GM21528 (cell line): ENCODE results near the gene SPSB3.
"Not testable (repeated sequence)": the region's sequence is repeated elsewhere in the genome, so short reads cannot be mapped to it uniquely, and the experiment has no call there.

ENCODE experiments used
- ATAC-seq: cut with Tn5 transposase; IDR thresholded peaks from one replicate; pipeline ENCODE4 v1.9.1; 2021; ENCODE audit warnings: mild to moderate bottlenecking, moderate library complexity; ENCODE audit not compliant: unreplicated experiment, low FRiP score

Gene SPSB3

DNA sequence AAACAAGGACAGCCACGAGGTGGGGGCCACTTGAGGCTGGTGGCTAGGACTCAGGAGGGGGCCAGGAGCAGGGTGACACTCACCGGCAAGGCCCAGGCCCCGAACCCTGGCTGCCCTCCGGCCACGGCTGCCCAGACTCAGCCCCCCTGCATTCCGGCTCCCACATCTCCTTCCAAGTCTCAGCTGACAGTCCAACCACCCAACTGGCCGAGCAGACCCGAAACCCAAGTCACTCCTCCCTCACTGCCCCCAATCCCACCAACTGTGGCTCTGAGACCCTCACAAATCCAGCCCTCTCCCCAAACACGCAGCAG lies 34.9 kb upstream of the SPSB3 start:
- no peak for ATAC-seq

GRCh38 chr16:1816396-1817275 lies 34.3 kb upstream of the SPSB3 start:
- no peak for ATAC-seq

DNA sequence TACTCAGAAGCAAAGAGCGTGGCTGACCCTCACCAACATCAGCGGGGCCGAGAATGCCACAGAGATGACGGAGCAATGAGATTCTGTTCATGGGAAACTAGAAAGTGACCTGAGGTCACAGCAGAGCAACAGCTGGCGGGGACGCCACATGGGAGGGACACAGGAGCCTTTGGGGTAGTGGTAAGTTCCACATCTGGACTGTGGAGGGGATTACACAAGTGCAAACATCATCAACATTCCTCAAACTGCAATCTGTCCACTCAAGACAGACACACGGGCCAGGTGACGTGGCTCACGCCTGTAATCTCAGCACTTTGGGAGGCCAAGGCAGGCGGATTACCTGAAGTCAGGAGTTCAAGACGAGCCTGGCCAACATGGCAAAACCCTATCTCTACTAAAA lies 33.1 kb upstream of the SPSB3 start:
- ATAC-seq, result no peak

- no peak for ATAC-seq
Measured at GRCh38 chr16:1812732-1813163, 30.4 kb upstream of the SPSB3 start.

DNA sequence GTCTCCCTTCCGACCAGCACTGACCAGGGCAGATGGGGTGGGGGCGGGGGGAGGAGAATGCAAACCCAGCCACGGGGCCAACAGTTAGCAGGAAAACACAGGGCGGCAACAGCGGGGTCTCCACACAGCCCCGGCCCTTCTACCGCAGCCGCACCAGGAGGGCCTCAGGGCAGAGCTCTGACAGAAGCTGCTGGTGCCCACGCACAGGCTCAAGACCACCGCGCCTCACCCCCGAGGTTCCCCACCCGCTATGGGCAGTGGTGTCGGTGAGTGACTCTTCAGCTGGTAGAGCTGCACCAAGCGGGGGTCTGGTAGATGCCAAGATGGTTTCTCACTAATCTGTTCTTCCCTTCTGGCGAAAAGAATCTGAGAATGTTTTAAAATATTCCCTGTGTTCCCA lies 28.2 kb upstream of the SPSB3 start:
- ATAC-seq, result no peak

DNA sequence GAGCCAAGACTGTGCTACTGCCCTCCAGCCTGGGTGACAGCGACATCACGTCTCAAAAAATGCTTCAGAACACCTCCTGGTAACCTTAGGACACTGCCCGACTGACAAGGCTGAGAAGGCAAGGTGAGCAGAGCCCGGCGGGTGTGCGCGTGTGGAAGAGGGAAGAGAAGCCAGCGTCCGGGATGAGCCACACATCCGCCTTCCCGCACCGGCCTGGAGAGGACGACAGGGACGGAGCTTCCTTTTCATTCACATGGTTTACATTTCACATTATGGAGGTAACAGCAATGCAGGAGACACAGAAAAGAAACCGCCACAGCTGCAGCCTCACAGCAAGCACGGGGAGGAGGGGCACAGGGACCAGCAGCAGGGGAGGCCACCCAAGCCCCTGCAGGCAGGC lies 27.7 kb upstream of the SPSB3 start:
- no peak for ATAC-seq

DNA sequence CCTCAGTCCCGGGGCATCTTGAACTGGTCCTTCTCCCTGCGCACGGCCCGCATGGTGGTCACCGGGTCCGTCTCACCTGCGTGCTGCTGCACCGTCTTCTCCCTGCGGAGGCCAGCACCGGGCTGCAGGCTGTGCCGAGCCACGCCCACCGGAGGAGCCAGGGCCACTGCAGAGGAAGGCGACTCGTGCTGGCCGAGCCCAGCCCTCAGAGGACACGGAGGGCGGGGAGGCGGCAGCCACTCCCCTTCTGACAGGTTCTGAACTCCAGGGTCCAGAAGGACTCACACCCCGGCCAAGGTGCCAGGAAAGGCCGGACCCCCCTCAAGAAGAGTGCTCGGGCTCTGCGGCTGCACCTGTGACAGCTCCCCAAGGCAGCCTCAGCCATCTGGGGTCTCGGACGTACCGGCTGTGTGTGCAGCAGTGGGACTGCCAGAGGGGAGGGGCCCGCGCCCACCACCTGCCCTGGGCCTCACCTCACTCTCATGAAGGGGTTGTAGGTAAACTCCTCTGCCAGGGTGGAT lies 27.0 kb upstream of the SPSB3 start:
- ATAC-seq, result no peak

- ATAC-seq, result no peak
Measured at GRCh38 chr16:1808691-1809090, 26.3 kb upstream of the SPSB3 start.

- no peak for ATAC-seq
Measured at GRCh38 chr16:1807626-1808025, 25.3 kb upstream of the SPSB3 start.

DNA sequence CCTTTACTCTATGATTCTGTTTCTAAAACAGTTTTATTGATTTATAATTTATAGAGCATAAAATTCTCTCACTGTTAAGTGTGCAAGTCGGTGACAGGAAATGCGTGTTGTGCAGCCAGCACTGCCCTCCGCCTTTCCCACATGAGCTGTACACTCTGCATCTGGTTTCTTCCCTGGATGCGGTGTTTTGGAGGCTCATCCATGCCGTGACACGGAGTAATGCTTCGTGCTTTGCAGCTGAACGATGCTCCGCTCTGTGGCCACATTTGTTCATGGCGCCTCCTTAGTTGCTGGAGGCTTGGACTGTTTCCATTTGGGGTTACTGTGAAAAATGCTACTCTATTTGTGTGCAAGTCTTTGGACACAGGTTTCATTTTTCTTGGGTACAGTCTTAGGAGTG lies 18.3 kb upstream of the SPSB3 start:
- ATAC-seq, result no peak

- not testable (repeated sequence) for ATAC-seq
Measured at GRCh38 chr16:1799263-1799662, 16.9 kb upstream of the SPSB3 start.

GRCh38 chr16:1794908-1795666 lies 12.7 kb upstream of the SPSB3 start:
- ATAC-seq, result no peak

GRCh38 chr16:1794221-1794871 lies 12.0 kb upstream of the SPSB3 start:
- ATAC-seq, result no peak

GRCh38 chr16:1793578-1794220 lies 11.3 kb upstream of the SPSB3 start, which contains the start of gene IGFALS:
IGFALS (minus strand) TSS chr16:1793705; CDS start chr16:1793652, 53 bp downstream.
- no peak for ATAC-seq

DNA sequence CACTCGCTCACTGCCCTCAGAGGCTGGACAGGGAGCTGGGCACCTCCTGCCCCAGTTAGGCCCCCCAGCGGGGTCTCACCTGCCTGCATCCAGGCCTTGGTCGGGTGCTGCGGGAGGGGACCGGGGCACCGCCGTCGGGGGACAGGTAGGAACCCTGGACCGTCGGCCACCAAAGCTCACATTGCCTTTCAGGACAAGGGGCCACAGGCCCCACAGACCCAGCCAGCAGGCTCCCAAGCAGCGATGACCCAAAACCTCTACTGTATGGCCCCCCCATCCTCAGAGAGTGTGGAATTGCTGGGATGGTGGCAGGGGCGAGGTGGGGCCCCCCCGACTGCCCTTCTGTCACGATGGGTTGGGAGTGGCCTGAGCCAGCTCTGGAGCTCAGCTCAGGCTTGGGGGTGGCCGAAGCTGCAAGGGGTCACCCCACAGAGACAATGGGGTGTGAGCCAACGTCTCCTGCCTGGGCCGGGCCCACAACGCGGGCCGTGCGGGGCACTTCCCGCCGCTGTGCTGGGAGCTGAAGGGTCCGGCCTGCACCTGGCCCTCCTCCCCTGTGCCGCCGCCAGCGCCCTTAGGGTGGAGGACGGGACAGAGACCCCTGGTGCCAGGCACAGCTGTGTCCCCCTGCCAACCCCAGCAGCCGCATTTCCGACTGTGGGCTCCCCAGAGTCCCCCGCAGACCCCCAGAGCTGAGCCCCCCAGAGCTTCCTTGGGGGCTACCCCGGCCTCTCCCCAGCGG lies 10.6 kb upstream of the SPSB3 start:
- ATAC-seq, result no peak

DNA sequence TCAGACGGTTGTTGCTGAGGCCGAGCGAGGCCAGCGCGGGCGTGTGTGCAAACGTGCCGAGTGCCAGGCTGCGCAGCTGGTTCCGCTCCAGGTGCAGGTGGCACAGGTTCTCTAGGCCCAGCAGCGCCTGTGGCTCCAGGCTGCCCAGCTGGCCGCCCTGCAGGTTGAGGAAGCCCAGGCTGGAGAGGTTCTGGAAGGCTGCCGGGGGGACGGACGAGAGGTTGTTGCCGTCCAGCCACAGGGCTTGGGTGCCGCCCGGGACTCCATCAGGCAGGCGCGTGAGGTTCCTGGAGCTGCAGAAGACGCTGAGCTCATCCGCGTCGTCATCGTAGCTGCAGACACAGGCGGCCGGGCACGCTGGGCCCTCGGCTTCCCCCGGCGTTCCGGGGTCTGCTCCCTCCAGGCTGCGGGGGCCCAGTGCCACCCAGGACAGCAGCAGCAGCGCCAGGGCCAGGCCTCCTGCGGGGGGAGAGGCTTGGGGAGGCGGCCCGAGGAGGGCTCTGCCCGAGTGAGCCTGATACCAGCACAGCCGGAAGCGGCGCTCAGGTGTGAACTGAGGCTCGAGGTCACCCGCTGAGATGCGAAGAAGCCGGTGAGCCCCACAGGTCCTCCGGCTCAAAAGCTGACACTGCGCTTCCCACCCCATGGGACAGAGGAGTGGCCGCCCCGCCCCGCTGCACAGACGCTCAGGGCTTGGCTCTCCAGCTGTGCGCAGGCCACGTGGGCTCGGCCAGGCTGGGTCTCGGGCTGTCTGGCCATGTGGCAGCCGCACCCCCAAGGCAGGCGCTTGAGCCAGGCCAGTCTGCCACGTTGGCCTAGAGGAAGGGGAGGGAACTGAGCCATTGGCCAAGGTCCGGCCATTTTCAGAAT lies 9.8 kb upstream of the SPSB3 start:
- ATAC-seq, result no peak

DNA sequence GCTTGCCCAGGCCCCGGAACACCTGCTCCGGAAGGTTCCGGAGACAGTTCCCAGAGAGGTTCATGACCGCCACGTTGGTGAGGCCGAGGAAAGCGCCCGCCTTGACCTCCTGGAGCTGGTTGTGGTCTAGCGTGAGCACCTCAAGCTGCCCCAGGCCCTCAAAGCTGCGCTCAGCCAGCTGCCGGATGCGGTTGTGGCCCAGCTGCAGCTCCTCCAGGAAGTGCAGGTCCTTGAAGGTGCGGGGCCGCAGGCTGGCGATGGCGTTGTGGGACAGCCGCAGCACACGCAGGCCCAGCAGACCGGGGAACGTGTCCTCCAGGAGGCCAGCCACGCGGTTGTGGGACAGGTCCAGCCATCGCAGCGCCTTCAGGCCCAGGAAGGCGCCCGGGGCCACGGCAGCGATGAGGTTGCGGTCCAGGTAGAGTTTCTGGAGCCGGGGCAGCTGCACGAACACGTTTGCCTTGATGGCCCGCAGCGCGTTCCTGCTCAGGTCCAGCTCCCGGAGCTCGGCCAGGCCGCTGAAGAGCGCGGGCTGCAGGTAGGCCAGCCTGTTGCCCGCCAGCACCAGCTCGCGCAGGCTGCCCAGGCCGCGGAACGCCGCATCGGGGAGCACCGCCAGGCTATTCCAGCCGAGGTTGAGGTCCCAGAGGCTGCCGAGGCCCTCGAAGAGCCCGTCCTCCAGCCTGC lies 9.0 kb upstream of the SPSB3 start:
- ATAC-seq, result no peak

GRCh38 chr16:1790611-1791255 lies 8.4 kb upstream of the SPSB3 start:
- ATAC-seq, result no peak
